Caco-2 (cell line): ENCODE results near the gene CACNA1G. TPM values are rescaled to one million over a fixed set of nuclear protein-coding genes. Genes with fewer than 3 reads are reported as not detected.

Source experiments
- BruUV-seq: library from RNA; stranded (reverse); fragments of 400-500 nt; replicated peaks from 2 replicates; lab custom pipeline; 2021; lab: Mats Ljungman, UMichigan
- CTCF ChIA-PET: fragments of 300-600 bp; sonication (Branson Sonifier 250); formaldehyde crosslinking; loops from one replicate; lab custom pipeline; 2022; ENCODE audit warnings: antibody characterized with exemption; lab: Charles Lee
- POLR2A ChIA-PET: fragments of 300-600 bp; sonication (Branson Sonifier 250); formaldehyde crosslinking; loops from one replicate; lab custom pipeline; 2022; ENCODE audit warnings: antibody characterized with exemption; lab: Charles Lee
- DNase-seq, 2 experiments: peaks; one replicate each; pipeline versions ENCODE4 v3.0.0 to v3.0.0-alpha.2; 2020 to 2022
- H3K27me3 ChIP-seq: replicated peaks from 2 replicates; pipeline ENCODE4 v1.6.0; 2011; ENCODE audit warnings: low read length; ENCODE audit not compliant: control insufficient read depth, insufficient read depth
- H3K36me3 ChIP-seq: 2 replicates; pipeline ENCODE4 v1.5.1; 2011; ENCODE audit warnings: low read length; ENCODE audit not compliant: control insufficient read depth, insufficient read depth
- H3K4me1 ChIP-seq: fragments of 250-450 bp; sonication (Bioruptor Pico); 2 replicates; pipeline ENCODE4 v1.5.1; 2020; ENCODE audit warnings: mild to moderate bottlenecking
- H3K4me3 ChIP-seq: 2 replicates; pipeline ENCODE4 v1.5.1; 2011; ENCODE audit warnings: low read depth, mild to moderate bottlenecking, control low read depth, low read length
- H3K9me3 ChIP-seq: fragments of 250-450 bp; sonication (Bioruptor Pico); 2 replicates; pipeline ENCODE4 v1.5.1; 2020; ENCODE audit warnings: mild to moderate bottlenecking, moderate library complexity
- H3K27ac Mint-ChIP-seq: one replicate; pipeline ENCODE4 v1.8.0; 2022; ENCODE audit warnings: mixed read lengths; ENCODE audit not compliant: unreplicated experiment
- H3K27me3 Mint-ChIP-seq: one replicate; pipeline ENCODE4 v1.8.0; 2022; ENCODE audit warnings: mixed read lengths; ENCODE audit not compliant: insufficient read depth, unreplicated experiment
- H3K36me3 Mint-ChIP-seq: one replicate; pipeline ENCODE4 v1.8.0; 2022; ENCODE audit warnings: mild to moderate bottlenecking, mixed read lengths; ENCODE audit not compliant: insufficient read depth, unreplicated experiment
- H3K4me1 Mint-ChIP-seq: one replicate; pipeline ENCODE4 v1.8.0; 2022; ENCODE audit warnings: low read depth, mixed read lengths; ENCODE audit not compliant: unreplicated experiment
- H3K4me3 Mint-ChIP-seq: one replicate; pipeline ENCODE4 v1.8.0; 2022; ENCODE audit warnings: mild to moderate bottlenecking, moderate library complexity, mixed read lengths; ENCODE audit not compliant: unreplicated experiment
- H3K9me3 Mint-ChIP-seq: one replicate; pipeline ENCODE4 v1.8.0; 2022; ENCODE audit warnings: mixed read lengths; ENCODE audit not compliant: unreplicated experiment
- intact Hi-C: fragments of 100-400 bp; cut with micrococcal nuclease; formaldehyde crosslinking; loops from one replicate; pipeline ENCODE4 v1.10.0; 2022; ENCODE audit not compliant: unreplicated experiment
- total RNA-seq: library from RNA; stranded (reverse); gene quantifications from 2 replicates; pipeline ENCODE4 v1.2.3, GENCODE V29; 2022
- TF ChIP-seq, protein P1 (sequence below), 2 experiments: fragments of 200-600 bp in 1 of 2; IDR thresholded peaks; 1 replicate in 1 of 2; 2 replicates in 1 of 2; pipeline versions ENCODE4 v1.5.1 to v1.8.0; 2011 to 2022; ENCODE audit warnings: antibody characterized with exemption in 1 of 2, control low read depth in 1 of 2, inconsistent platforms in 1 of 2, low read depth in 1 of 2, low read length in 1 of 2, mild to moderate bottlenecking in 1 of 2, moderate library complexity in 1 of 2; ENCODE audit not compliant: insufficient read depth in 1 of 2, severe bottlenecking in 1 of 2, unreplicated experiment in 1 of 2

CACNA1G gene
- total RNA-seq, 1 experiment from 2014 or later, result 1.4 TPM

DNA sequence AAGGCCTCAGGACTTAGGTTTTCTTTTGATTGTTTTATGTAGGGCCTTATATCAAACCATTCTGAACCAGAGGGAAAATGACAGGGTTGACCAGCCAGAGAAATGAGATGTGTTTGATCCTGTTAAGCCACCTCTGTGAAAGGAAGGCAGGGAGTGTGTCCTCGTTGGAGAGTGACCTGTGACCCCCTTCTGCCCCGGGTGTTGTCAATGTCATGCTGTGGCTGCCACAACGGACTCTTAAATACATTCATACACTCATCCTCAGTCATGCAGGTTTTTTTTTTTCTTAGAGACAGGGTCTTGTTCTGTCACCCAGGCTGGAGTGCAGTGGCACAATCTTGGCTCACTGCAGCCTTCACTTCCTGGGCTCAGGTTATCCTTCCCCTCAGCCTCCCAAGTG is 46.1 kb upstream of the CACNA1G start:
- H3K4me1 ChIP-seq, result peaks cover 3% of the 10 kb centered on the region; the same call in 1 of the 2 replicates
- no peaks in the 10 kb centered on the region for H3K27me3 Mint-ChIP-seq
- ChIA-PET CTCF (no interaction called here), POLR2A (no interaction called here)
- TF ChIP-seq, protein P1, sequence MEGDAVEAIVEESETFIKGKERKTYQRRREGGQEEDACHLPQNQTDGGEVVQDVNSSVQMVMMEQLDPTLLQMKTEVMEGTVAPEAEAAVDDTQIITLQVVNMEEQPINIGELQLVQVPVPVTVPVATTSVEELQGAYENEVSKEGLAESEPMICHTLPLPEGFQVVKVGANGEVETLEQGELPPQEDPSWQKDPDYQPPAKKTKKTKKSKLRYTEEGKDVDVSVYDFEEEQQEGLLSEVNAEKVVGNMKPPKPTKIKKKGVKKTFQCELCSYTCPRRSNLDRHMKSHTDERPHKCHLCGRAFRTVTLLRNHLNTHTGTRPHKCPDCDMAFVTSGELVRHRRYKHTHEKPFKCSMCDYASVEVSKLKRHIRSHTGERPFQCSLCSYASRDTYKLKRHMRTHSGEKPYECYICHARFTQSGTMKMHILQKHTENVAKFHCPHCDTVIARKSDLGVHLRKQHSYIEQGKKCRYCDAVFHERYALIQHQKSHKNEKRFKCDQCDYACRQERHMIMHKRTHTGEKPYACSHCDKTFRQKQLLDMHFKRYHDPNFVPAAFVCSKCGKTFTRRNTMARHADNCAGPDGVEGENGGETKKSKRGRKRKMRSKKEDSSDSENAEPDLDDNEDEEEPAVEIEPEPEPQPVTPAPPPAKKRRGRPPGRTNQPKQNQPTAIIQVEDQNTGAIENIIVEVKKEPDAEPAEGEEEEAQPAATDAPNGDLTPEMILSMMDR (IDR thresholded peaks at IDR 0.05; ENCODE audit: insufficient read depth in 1 of 2, low read depth in 1 of 2, low read length in 1 of 2, severe bottlenecking in 1 of 2, unreplicated experiment in 1 of 2), result no peak
- no peak overlapping the region for H3K4me3 Mint-ChIP-seq
- H3K9me3 ChIP-seq, result no peaks in the 10 kb centered on the region
- no peak for DNase-seq
- H3K9me3 Mint-ChIP-seq, result no peaks in the 10 kb centered on the region
- no TSS peak for BruUV-seq
- no peaks in the 10 kb centered on the region for H3K36me3 Mint-ChIP-seq
- H3K4me1 Mint-ChIP-seq, result peaks cover 12% of the 10 kb centered on the region
- no peak overlapping the region for H3K27ac Mint-ChIP-seq
- no peaks in the 10 kb centered on the region for H3K36me3 ChIP-seq
- no peak overlapping the region for H3K4me3 ChIP-seq
- no peaks in the 10 kb centered on the region for H3K27me3 ChIP-seq
- intact Hi-C loops, result no loop called here

DNA sequence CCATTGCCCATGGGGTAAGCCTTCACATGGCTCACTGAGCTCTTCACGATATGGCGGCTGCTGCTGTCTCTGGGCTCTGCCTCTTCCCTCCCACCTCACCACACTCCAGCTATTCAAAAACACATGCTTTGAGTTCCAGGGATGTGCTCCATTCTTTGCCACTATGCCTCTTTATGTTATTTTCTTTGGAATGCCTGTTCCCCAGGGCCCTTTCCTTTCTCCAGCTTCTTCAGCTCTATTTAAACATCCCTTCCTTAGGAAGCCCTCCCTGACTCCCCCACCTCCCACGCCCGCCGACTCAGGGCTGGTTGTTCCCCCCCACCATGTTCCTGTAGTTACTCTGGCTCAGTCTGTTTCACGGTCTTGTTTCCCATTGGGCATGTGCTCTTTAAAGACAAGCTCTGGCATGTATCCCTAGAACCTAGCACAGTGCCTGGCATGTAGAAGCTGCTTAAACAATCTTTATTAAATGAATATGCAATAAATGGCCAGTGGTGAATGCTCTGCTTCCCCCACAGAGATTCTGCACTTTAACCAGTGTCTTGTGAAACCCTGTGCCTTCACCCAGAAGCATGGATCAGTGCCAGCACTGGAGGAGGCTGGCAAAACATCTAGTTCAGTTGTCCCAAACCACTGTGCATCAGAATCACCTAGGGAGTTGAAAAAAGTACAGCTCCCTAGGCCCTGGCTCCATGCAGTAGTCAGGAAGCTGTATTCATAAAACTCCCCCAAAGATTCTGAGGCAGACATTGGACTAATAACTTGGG is 45.4 kb upstream of the CACNA1G start:
- ChIA-PET CTCF (no interaction called here), POLR2A (no interaction called here)
- no peak for DNase-seq
- TF ChIP-seq, protein P1 (IDR thresholded peaks at IDR 0.05; ENCODE audit: insufficient read depth in 1 of 2, low read depth in 1 of 2, low read length in 1 of 2, severe bottlenecking in 1 of 2, unreplicated experiment in 1 of 2), result no peak
- Mint-ChIP-seq H3K4me3 (no peak overlapping the region), H3K4me1 (peaks cover 12% of the 10 kb centered on the region), H3K27me3 (no peaks in the 10 kb centered on the region), H3K36me3 (no peaks in the 10 kb centered on the region), H3K27ac (no peak overlapping the region), H3K9me3 (no peaks in the 10 kb centered on the region)
- Histone ChIP-seq H3K4me1 (peaks cover 3% of the 10 kb centered on the region; the same call in 1 of the 2 replicates), H3K9me3 (no peaks in the 10 kb centered on the region), H3K27me3 (no peaks in the 10 kb centered on the region), H3K36me3 (no peaks in the 10 kb centered on the region), H3K4me3 (no peak overlapping the region)
- intact Hi-C loops, result no loop called here
- BruUV-seq, result no TSS peak

DNA sequence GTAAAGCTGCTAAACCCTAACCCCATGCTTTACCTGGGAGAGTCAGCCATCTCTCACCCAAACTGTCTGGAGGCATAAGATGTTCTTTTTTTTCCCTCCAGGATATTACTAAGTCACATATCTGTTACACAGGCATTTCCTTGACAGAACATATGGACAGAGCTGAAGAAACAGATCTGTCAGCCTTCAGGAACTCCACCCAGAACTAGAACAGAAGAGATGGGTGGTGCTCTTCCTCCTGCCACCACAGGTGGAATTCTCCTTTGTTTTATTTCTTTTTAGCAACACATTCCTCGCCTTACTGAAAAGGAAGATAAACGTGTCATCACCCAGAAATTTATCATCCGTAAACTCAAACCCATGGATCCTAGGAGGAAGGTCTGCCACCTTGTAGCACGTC is 43.5 kb upstream of the CACNA1G start:
- no peak for DNase-seq
- no peaks in the 10 kb centered on the region for H3K9me3 Mint-ChIP-seq
- intact Hi-C loops, result loop anchor here (1.0 kb wide), 1 partner anchor 30 kb away; no protein-coding TSS in a partner anchor
- Histone ChIP-seq H3K4me3 (no peak overlapping the region), H3K9me3 (no peaks in the 10 kb centered on the region), H3K4me1 (peaks cover 4% of the 10 kb centered on the region; the same call in 1 of the 2 replicates), H3K27me3 (no peaks in the 10 kb centered on the region), H3K36me3 (no peaks in the 10 kb centered on the region)
- H3K27me3 Mint-ChIP-seq, result no peaks in the 10 kb centered on the region
- CTCF ChIA-PET, result interaction anchor here (0.6 to 1.2 kb wide), 3 partner anchors 31 to 58 kb away, joined by 3 to 5 read pairs (median 4); no protein-coding TSS in a partner anchor
- H3K4me3 Mint-ChIP-seq, result no peak overlapping the region
- BruUV-seq, result no TSS peak
- H3K36me3 Mint-ChIP-seq, result no peaks in the 10 kb centered on the region
- H3K27ac Mint-ChIP-seq, result no peak overlapping the region
- H3K4me1 Mint-ChIP-seq, result peaks cover 23% of the 10 kb centered on the region
- POLR2A ChIA-PET, result no interaction called here
- TF ChIP-seq, protein P1 (IDR thresholded peaks at IDR 0.05; ENCODE audit: insufficient read depth in 1 of 2, low read depth in 1 of 2, low read length in 1 of 2, severe bottlenecking in 1 of 2, unreplicated experiment in 1 of 2), result no peak
